ENCODE results near the gene ZNF708.
"Not testable (repeated sequence)": the region's sequence is repeated elsewhere in the genome, so short reads cannot be mapped to it uniquely, and the experiment has no call there.

The ZNF708 gene

GRCh38 chr19:21312807-21313206, 16.4 kb downstream of the ZNF708 start:
- H3K9me3 ChIP-seq (ENCODE audit: control insufficient read depth, insufficient read depth, low read length); H3K36me3 ChIP-seq (ENCODE audit: insufficient read depth, low read length); H3K4me1 ChIP-seq (ENCODE audit: insufficient read depth, low read length); H3K9ac ChIP-seq (ENCODE audit: low read depth, low read length): not testable (repeated sequence)

- H3K4me1 ChIP-seq (ENCODE audit: insufficient read depth, low read length), result no peaks in the 10 kb centered on the region
- no peaks in the 10 kb centered on the region; the same call in 1 of the 2 replicates for H3K36me3 ChIP-seq (ENCODE audit: insufficient read depth, low read length)
- no peak overlapping the region for H3K9ac ChIP-seq (ENCODE audit: low read depth, low read length)
- no peaks in the 10 kb centered on the region; the same call in 1 of the 2 replicates for H3K9me3 ChIP-seq (ENCODE audit: control insufficient read depth, insufficient read depth, low read length)
Measured at GRCh38 chr19:21308773-21309172, 20.4 kb downstream of the ZNF708 start.

GRCh38 chr19:21306881-21307479, 22.2 kb downstream of the ZNF708 start:
- H3K9ac ChIP-seq (ENCODE audit: low read depth, low read length); H3K9me3 ChIP-seq (ENCODE audit: control insufficient read depth, insufficient read depth, low read length); H3K36me3 ChIP-seq (ENCODE audit: insufficient read depth, low read length); H3K4me1 ChIP-seq (ENCODE audit: insufficient read depth, low read length): not testable (repeated sequence)

- not testable (repeated sequence) for H3K4me1 ChIP-seq (ENCODE audit: insufficient read depth, low read length); H3K9ac ChIP-seq (ENCODE audit: low read depth, low read length); H3K36me3 ChIP-seq (ENCODE audit: insufficient read depth, low read length)
- peaks cover 14% of the 10 kb centered on the region for H3K9me3 ChIP-seq (ENCODE audit: control insufficient read depth, insufficient read depth, low read length)
Measured at GRCh38 chr19:21293768-21294167, 35.4 kb downstream of the ZNF708 start.

GRCh38 chr19:21269813-21270212, 59.4 kb downstream of the ZNF708 start:
- Histone ChIP-seq H3K9me3 (ENCODE audit: control insufficient read depth, insufficient read depth, low read length) (peaks cover 2% of the 10 kb centered on the region), H3K36me3 (ENCODE audit: insufficient read depth, low read length) (no peaks in the 10 kb centered on the region), H3K4me1 (ENCODE audit: insufficient read depth, low read length) (no peaks in the 10 kb centered on the region), H3K9ac (ENCODE audit: low read depth, low read length) (no peak overlapping the region)

- no peaks in the 10 kb centered on the region for H3K4me1 ChIP-seq (ENCODE audit: insufficient read depth, low read length)
- H3K9me3 ChIP-seq (ENCODE audit: control insufficient read depth, insufficient read depth, low read length), result no peaks in the 10 kb centered on the region; the same call in 1 of the 2 replicates
- H3K9ac ChIP-seq (ENCODE audit: low read depth, low read length), result no peak overlapping the region
- H3K36me3 ChIP-seq (ENCODE audit: insufficient read depth, low read length), result no peaks in the 10 kb centered on the region
Measured at GRCh38 chr19:21264891-21265290, 64.3 kb downstream of the ZNF708 start.

GRCh38 chr19:21264416-21264815, 64.8 kb downstream of the ZNF708 start:
- Histone ChIP-seq H3K9ac (ENCODE audit: low read depth, low read length) (no peak overlapping the region), H3K9me3 (ENCODE audit: control insufficient read depth, insufficient read depth, low read length) (no peaks in the 10 kb centered on the region), H3K4me1 (ENCODE audit: insufficient read depth, low read length) (no peaks in the 10 kb centered on the region), H3K36me3 (ENCODE audit: insufficient read depth, low read length) (no peaks in the 10 kb centered on the region)

- H3K9me3 ChIP-seq (ENCODE audit: control insufficient read depth, insufficient read depth, low read length); H3K36me3 ChIP-seq (ENCODE audit: insufficient read depth, low read length); H3K4me1 ChIP-seq (ENCODE audit: insufficient read depth, low read length); H3K9ac ChIP-seq (ENCODE audit: low read depth, low read length): not testable (repeated sequence)
Measured at GRCh38 chr19:21260848-21261381, 68.3 kb downstream of the ZNF708 start.

- H3K36me3 ChIP-seq (ENCODE audit: insufficient read depth, low read length), result no peaks in the 10 kb centered on the region
- peaks cover 4% of the 10 kb centered on the region; the same call in 1 of the 2 replicates for H3K9me3 ChIP-seq (ENCODE audit: control insufficient read depth, insufficient read depth, low read length)
- H3K9ac ChIP-seq (ENCODE audit: low read depth, low read length), result no peak overlapping the region
- H3K4me1 ChIP-seq (ENCODE audit: insufficient read depth, low read length), result no peaks in the 10 kb centered on the region
Measured at GRCh38 chr19:21260164-21260847, 68.9 kb downstream of the ZNF708 start.

- not testable (repeated sequence) for H3K4me1 ChIP-seq (ENCODE audit: insufficient read depth, low read length); H3K9ac ChIP-seq (ENCODE audit: low read depth, low read length); H3K36me3 ChIP-seq (ENCODE audit: insufficient read depth, low read length); H3K9me3 ChIP-seq (ENCODE audit: control insufficient read depth, insufficient read depth, low read length)
Measured at GRCh38 chr19:21259421-21260124, 69.6 kb downstream of the ZNF708 start.

GRCh38 chr19:21256722-21257121, 72.5 kb downstream of the ZNF708 start:
- H3K4me1 ChIP-seq (ENCODE audit: insufficient read depth, low read length), result no peaks in the 10 kb centered on the region
- no peaks in the 10 kb centered on the region for H3K36me3 ChIP-seq (ENCODE audit: insufficient read depth, low read length)
- H3K9ac ChIP-seq (ENCODE audit: low read depth, low read length), result no peak overlapping the region
- peaks cover 4% of the 10 kb centered on the region; the same call in 1 of the 2 replicates for H3K9me3 ChIP-seq (ENCODE audit: control insufficient read depth, insufficient read depth, low read length)

All from ES-I3 (cell line).